ENCODE data around the gene PHAX.
A peak's percentile ranks its signal among the peaks of the same experiment; 100 is the strongest.
"Not testable (repeated sequence)": the region's sequence is repeated elsewhere in the genome, so short reads cannot be mapped to it uniquely, and the experiment has no call there.

Gene PHAX

DNA sequence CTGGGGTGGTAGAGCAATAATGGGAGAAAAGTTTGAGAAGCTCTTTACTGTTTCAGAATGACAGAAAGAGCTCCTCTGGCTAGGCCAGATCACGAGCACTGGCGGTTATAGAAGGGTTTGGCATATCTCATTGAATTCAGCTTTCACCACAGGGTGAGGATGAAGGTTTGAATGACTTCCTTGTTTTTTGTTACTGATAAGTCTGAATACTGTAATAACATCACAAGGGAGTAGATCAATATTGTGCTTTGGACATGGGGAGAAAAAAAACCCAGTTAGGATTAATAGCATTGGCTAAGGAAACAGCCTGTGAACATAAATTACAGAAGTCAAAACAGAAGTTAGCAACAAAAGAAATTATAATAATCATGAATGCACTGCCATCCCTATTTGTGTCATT is 9.4 kb downstream of the PHAX start:
- DNase-seq = no peak

DNA sequence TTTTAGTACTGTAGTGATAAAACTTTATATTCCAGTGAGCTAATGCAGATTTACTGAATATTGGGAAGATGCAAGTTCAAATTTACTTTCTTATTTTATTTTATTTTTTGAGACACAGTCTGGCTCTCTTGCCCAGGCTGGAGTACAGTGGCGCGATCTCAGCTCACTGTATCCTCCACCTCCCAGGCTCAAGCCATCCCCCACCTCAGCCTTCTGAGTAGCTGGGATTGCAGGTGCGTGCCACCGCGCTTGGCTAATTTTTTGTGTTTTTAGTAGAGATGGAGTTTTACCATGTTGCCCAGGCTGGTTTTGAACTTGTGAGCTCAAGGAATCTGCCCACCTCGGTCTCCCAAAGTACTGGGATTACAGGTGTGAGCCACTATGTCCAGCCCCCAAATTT is 9.9 kb downstream of the PHAX start:
- no peak for DNase-seq

DNA sequence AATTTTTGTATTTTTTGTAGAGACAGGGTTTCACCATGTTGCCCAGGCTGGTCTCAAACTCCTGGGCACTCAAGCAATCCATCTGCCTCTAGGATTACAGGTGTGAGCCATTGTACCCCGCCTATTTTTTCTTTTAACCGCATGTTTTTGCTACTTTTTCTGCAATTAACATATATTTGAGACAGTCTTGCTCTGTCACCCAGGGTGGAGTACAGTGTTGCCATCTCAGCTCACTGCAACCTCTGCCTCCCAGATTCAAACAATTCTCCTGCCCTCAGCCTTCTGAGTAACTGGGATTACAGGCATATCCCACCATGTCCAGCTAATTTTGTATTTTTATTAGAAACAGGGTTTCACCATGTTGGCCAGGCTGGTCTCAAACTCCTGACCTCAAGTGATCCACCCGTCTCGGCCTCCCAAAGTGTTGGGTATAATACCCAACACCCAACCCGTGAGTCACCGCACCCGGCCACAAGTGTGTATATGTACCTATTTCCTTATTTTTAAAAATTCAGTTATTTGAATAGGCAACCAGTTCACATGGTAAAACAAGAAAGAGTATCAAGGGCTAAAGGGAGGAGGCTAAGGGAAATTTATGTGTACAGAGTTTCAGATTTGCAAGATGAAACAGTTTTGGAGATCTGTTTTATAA is 13.3 kb downstream of the PHAX start:
- DNase-seq = no peak

DNA sequence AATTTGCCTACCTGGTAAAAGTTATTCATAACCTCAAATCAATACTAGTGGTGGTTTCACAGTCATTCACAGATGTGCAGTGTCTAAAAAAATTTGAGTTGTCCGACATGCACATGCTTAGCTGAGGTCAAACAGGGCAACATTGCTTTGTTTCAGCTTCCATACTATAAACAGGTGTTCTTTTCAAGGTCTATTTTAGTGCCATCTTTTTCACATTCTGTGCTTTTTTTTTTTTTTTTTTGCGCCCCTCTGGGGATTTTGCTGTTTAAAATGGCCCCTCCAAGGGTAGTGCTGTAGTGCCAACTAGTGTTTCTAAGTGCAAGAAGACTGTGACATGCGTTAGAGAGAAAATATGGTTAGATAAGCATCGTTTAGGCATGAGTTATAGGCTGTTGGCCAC is 14.5 kb downstream of the PHAX start:
- no peak for DNase-seq

DNA sequence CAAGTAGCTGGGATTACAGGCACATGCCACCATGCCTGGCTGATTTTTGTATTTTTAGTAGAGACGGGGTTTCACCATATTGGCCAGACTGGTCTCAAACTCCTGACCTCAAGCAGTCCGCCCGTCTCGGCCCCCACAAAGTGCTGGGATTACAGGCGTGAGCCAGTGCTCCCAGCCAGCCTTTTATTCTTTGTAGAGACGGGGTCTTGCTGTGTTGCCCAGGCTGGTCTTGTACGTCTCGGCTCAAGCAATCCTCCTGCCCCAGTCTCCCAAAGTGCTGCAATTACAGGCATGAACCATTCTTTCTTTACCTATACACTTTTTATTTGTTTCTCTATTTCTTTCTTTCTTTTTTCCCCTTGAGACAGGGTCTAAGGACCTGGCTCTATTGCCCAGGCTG is 16.9 kb downstream of the PHAX start:
- not testable (repeated sequence) for DNase-seq

DNA sequence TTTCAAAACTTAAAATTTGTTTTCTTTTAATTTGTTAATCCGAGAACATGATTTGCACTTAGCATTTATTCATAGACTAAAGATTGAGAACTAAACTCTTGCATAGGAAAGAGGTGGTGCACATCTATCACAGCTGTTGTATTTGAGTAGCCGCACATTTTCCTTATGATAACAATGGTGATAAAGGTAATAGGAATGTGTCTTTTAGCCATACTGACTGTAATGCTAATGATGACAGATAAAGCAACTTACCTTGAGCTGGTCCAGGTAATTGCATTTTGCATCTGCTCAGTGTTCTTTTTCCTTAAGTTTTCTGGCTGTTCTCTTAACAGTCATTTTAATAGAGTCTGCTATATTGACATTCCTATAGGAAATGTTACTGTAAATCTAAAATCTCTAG is 19.0 kb downstream of the PHAX start:
- no peak for DNase-seq

DNA sequence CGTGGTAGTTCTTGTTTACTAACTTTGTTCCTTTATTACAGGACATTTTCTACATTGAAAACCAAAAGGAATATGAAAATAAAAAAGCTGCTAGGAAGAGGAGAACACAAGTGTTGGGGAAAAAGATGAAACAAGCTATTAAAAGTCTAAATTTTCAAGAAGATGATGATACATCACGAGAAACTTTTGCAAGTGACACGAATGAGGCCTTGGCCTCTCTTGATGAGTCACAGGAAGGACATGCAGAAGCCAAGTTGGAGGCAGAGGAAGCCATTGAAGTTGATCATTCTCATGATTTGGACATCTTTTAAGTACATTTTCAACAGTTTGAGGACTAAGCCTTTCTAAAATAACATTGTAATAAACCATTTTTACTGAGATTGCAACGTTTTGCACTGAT is 23.8 kb downstream of the PHAX start:
- DNase-seq = peak; percentile 53

DNA sequence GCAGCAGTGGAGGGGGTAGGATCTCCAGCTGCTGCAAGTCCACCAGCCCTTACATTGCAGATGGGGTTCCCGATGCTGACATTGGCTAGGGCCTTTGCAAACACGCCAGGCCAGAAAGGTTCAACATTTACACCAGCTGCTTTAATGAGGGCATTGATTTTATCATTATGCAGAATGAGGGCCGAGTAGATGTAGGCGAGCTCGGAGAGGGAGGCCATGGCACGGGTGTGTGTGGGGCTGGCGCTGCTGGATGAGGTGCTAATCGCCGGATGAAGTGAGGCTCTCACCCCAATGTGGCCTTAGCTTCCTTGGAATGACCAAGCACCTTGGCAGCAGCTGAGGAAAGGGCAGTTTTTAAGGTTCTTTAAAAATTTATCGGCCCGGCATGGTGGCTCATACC is 27.4 kb downstream of the PHAX start:
- no peak for DNase-seq

DNA sequence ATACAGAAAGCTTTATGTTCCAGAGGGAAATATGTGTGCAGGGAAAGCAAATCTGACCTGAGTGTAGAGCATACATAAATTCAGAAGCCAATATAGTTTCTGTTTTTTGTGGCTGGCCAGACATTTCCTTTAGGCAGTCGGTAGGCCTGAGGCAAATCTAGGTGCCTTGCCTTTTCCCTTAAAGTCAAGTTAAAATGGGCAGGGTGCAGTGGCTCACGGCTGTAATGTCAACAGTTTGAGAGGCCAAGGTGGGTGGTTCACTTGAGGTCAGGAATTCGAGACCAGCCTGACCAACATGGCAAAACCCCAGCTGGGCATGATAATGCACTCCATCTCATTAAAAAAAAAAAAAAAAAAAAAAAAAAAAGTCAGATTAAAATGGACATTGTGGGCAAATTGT is 31.2 kb downstream of the PHAX start:
- DNase-seq = no peak

DNA sequence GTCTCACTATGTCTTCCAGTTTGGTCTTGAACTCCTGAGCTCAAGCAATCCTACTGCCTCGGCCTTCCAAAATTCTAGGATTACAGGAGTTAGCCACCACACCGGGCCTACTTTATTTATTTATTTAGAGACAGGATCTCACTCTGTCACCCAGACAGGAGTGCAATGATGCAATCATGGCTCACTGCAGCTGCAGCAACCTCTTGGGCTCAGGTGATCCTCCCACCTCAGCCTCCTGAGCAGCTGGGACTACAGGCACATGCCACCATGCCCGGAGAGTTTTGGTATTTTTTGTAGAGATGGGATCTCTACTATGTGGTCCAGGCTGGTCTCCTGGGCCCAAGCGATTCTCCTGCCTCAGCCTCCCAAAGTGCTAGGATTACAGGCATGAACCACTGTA is 32.8 kb downstream of the PHAX start:
- no peak for DNase-seq

DNA sequence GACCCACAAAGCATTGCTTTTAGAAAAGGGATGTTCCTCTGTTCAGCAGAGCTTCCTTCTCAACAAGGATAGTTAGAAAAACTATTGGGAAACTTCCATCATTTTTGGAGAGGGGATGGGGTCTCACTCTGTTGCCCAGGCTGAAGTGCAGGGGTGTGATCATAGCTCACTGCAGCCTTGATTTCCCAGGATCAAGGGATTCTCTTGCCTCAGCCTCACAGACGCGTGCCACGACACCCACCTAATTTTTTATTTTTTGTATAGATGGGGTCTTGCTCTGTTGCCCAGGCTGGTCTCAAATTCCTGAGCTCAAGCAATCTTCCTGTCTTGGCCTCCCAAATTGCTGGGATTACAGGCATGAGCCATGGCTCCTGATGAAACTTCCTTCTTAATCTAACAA is 34.8 kb downstream of the PHAX start:
- DNase-seq = no peak

DNA sequence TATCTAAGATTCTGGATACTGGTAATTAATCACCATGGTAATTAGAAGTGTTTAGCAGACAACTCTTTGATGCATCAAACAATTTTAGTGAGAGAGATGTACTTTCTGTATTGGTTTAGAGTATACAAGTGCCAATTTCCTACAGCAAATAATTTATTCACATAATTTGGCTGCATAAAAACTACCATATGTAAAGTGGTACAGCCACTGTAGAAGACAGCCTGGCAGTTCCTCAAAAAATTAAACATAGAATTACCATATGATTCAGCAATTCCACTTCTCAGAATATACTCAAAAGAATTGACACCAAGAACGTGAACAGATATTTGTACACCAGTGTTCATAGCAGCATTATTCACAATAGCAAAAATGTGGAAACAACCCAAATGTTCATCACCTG is 36.2 kb downstream of the PHAX start:
- no peak for DNase-seq

DNA sequence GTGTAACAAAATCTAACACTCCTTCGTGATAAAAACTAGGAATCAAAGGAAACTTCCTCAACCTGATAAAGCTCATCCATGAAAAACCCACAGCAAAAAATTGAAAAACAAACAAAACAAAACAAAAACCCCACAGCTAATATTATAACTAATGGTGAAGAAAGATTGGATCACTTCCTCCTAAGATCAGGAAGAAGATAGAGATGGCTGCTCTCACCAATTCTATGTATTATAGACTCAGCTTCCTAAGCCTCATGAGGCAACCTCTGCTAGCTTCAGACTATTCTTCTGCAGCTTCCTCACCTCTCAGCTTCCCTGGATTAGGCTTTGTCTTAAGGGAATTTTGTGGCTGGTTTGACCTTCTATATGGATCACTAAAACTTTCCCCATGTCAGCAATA is 40.1 kb downstream of the PHAX start:
- DNase-seq = no peak

DNA sequence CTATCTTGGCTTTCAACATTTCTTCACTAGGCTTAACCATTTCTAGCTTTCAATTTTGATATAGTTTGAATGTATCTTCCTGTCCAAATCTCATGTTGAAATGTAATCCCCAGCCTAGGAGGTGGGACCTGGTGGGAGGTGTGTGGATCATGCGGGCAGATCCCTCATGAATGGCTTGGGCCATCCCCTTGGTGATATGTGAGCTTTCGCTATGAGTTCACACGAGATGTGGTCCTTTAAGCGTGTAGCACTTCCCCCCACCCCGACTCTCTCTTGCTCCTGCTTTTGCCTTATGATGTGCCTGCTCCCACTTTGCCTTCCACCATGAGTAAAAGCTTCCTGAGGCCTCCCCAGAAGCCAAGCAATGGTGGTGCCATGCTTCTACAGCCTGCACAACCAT is 40.6 kb downstream of the PHAX start:
- no peak for DNase-seq

DNA sequence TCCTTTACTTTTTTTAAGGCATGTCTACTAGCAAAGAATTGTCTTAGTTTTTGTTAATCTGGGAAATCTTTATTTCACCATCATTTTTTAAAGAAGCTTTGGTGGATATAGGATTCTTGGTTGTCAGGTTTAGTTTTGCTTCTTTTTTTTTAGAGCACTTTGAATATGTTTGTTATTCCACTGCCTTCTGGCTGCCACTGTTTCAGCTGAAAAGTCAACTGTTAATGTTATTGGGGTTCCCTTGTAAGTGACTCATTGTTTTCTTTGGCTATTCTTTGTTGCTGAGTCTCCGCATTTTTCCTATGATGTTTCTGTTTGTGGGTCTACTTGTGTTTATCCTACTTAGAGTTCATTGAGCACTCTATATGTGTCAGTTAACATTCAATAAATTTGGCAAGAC is 44.4 kb downstream of the PHAX start:
- DNase-seq = no peak

DNA sequence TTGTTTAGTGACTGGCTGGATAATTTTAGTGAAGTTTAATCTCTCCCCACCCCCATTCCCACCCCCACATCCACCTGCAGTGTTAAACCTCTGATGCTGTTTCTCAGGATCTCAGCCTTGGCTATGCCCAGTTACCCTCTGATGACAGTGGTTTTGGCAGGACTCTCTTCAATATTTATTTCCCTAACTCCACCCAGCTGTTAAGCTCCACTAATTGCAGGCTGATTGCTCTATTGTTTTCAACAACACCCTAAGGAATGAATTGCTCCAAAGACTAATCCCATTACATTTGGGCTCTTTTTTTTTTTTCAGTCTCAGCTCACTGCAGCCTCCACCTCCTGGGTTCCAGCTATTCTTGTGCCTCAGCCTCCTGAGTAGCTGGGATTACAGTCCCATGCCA is 46.3 kb downstream of the PHAX start:
- DNase-seq = no peak

DNA sequence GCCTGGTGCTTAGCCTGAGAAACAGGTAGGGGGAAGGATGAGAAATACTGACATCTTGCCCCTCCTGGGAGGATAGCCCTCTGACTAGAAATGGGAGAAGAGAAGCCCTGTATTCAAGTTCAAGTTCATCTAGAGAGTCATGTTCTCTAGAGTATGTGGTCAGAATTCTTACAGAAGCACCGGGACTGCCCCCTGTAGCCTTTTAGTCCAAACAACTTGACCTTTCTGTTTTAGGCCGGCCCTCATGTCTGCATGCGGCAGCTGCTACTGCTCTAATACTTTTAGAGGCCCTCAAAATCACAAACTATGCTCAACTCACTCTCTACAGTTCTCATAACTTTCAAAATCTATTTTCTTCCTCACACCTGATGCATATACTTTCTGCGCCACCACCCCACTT is 47.7 kb downstream of the PHAX start:
- no peak for DNase-seq

DNA sequence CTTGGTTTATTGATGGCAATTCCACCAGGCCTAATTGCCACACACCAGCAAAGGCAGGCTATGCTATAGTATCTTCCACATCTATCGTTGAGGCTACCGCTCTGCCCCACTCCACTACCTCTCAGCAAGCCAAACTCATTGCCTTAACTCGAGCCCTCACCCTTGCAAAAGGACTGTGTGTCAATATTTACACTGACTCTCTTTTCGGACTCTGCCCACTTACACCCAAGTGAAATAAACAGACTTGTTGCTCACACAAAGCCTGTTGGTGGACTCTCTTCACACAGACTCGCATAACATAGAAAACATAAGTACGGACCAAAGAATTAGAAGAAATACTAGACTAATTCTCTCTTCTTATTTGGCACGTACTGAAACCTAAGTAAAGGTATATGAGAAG is 48.3 kb downstream of the PHAX start:
- DNase-seq = not testable (repeated sequence)

DNA sequence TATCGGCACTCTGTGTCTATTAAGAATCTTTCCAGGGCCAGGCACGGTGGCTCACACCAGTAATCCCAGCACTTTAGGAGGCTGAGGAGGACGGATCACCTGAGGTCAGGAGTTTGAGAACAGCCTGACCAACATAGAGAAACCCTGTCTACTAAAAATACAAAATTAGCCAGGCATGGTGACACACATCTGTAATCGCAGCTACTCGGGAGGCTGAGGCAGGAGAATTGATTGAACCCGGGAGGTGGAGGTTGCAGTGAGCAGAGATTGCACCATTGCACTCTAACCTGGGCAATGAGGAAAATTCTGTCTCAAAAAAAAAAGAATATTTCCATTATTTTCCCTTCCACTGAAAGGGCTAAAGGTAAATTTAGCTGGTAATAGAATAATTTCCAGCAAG is 49.0 kb downstream of the PHAX start:
- not testable (repeated sequence) for DNase-seq

DNA sequence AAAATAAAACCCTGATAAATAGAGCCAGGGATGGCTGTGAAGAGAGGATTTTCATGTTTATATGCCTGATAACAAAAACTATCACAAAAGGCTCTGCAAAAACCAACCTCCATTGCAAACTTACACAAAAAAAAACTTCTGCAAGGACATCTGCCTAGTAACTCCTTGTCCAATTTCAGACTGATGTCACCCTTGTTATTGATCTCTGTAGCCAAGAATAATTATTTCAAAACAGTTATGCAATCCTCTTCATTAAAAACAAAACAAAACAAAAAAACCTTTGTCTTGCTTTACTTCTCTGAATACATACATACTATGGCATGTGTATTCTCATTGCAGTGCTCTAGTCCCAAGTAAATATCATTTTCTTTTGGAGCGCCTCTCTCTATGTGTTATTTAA is 49.7 kb downstream of the PHAX start:
- DNase-seq = no peak

DNA sequence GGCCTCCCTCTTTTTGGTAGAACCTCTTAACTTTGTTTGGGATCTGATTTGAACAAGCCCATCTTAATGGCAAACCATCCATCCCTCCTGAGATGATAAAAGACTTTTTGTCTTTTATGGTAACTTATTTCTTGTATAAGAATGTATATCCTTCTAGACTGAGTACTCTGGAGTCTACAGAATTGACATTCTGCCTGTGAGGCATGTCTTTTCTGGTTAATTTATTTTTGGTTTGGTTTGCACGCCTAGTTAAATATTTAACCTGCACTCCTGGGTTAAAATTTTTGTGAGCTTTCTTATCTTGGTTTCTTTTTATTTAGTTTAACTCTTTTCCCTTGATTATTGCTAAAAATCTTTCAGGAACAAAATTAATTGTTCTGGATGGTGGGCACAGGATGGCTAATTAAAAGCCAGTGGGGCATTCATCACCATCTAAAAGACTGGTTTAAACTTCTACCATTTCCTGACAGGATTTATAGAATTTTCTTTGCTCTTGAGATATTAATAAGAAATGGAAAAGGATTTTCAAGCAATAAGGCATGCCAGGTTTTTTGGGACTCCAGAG is 50.3 kb downstream of the PHAX start:
- no peak for DNase-seq

DNA sequence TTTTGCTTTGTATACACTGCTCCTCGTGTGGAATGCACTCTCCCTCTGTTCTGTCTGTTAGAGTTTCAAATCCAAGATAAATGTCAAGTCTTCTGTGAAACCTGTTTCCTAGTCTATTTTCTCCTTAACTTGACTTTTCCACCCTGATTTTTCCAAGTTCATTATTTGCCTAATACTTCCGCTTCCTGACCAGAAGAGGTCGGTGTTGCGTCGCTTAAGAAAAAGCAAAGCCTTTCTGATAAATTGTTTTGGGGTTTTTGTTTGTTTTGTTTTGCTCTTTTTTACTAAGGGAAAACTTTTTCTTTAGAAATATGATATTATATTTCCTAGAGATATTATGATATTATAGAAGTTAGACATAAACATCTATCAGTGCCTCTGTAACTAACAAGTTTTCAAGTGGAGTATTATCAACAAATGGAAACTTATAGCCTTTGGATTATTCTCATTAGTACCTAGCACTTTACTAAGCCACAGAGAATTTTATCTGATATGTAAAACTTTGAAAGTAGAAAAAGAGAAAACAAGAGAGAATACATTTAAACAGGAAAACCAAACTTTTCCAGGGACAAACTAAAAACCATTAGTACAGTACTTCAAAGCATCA is 55.8 kb downstream of the PHAX start:
- no peak for DNase-seq

DNA sequence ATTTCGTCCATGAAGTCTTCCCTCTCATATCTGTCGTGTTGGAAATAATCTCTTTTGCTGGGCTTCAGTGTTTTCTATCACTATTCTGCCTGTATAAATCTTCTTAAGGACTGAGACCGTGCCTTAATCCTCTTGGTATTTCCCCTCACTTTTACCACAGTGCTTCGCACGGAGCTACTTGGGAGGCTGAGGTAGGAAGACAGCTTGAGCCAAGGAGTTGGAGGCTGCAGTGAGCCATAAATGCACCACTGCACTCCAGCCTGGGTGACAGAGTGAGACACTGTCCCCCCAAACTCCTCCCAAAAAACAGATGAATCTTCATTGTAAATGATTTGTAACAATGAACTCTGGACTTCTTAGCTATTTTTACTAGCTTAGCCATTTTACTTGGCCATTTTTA is 57.8 kb downstream of the PHAX start:
- no peak for DNase-seq

DNA sequence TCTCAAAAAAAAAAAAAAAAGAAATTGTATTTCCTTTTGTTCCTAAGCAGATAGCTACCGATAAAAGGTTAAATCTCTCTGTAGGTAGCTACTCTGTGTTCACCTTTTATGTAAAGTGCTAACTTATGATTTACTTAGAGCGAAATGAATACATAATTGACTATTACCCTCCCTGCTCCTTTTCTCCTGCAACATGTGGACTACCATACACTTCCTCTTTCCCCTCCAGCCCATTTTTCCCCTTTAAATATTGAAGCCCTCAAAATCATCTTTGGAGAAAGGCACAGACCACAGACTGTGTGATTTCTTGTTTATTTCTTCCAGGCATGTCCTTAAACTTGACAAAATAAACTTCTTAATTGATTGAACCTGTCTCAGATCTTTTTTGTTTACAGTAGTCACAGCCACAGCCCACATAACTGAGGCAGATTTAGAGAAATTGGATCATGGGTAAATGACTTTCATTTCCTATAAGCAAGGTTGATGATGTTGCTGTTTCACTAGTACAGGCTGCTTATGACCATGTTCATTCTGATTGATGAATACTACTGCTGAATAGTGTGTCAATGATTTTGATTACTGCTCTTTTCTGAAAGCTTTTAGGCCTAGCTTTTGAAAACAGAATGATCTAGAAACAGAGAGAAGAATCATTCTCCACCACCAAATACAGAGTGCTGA is 59.2 kb downstream of the PHAX start:
- DNase-seq = no peak
